Measurements from ENCODE around the gene KRTAP5-10.

Gene KRTAP5-10, protein sequence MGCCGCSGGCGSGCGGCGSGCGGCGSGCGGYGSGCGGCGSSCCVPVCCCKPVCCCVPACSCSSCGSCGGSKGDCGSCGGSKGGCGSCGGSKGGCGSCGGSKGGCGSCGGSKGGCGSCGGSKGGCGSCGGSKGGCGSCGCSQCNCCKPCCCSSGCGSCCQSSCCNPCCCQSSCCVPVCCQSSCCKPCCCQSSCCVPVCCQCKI

DNA sequence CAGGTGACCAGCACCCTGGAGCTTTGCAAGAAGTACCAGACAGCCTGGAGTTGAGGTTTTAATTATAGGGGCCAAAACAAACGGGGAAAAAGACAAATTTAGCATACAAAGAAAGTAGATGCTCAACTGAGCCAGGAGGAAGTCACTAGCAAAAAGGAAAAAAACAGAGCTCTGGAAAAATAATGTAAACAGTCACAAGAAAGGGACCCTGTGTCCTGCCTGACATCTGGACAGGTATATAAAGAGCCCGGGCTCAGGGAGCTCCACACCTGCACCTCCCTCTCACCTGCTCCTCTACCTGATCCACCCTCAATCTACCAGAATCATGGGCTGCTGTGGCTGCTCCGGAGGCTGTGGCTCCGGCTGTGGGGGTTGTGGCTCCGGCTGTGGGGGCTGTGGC lies at the start of gene KRTAP5-10:
Gene KRTAP5-10, plus strand, starts transcription at position 301 of the 400 bp plus-strand sequence. Its CDS starts 25 bp downstream, at position 326.
- Histone ChIP-seq H3K27me3 (ENCODE audit: control insufficient read depth, insufficient read depth, low read length) (no peaks in the 10 kb centered on the region), H3K4me1 (no peaks in the 10 kb centered on the region), H3K9me3 (ENCODE audit: control insufficient read depth, low read length) (no peaks in the 10 kb centered on the region), H3K4me2 (ENCODE audit: low read length) (no peak within 1 kb of the TSS), H3K79me2 (no peaks in the 10 kb centered on the region), H3K9ac (no peak within 1 kb of the TSS), H3K4me3 (ENCODE audit: low read depth, low read length) (no peak within 1 kb of the TSS), H3K27ac (peak within 1 kb of the TSS; percentile 2), H2AFZ (peak within 1 kb of the TSS; percentile 38), H3K36me3 (ENCODE audit: control insufficient read depth, insufficient read depth, low read length) (no peaks in the 10 kb centered on the region)
- TF ChIP-seq, protein P1, sequence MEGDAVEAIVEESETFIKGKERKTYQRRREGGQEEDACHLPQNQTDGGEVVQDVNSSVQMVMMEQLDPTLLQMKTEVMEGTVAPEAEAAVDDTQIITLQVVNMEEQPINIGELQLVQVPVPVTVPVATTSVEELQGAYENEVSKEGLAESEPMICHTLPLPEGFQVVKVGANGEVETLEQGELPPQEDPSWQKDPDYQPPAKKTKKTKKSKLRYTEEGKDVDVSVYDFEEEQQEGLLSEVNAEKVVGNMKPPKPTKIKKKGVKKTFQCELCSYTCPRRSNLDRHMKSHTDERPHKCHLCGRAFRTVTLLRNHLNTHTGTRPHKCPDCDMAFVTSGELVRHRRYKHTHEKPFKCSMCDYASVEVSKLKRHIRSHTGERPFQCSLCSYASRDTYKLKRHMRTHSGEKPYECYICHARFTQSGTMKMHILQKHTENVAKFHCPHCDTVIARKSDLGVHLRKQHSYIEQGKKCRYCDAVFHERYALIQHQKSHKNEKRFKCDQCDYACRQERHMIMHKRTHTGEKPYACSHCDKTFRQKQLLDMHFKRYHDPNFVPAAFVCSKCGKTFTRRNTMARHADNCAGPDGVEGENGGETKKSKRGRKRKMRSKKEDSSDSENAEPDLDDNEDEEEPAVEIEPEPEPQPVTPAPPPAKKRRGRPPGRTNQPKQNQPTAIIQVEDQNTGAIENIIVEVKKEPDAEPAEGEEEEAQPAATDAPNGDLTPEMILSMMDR (IDR thresholded peaks at IDR 0.05): no peak

DNA sequence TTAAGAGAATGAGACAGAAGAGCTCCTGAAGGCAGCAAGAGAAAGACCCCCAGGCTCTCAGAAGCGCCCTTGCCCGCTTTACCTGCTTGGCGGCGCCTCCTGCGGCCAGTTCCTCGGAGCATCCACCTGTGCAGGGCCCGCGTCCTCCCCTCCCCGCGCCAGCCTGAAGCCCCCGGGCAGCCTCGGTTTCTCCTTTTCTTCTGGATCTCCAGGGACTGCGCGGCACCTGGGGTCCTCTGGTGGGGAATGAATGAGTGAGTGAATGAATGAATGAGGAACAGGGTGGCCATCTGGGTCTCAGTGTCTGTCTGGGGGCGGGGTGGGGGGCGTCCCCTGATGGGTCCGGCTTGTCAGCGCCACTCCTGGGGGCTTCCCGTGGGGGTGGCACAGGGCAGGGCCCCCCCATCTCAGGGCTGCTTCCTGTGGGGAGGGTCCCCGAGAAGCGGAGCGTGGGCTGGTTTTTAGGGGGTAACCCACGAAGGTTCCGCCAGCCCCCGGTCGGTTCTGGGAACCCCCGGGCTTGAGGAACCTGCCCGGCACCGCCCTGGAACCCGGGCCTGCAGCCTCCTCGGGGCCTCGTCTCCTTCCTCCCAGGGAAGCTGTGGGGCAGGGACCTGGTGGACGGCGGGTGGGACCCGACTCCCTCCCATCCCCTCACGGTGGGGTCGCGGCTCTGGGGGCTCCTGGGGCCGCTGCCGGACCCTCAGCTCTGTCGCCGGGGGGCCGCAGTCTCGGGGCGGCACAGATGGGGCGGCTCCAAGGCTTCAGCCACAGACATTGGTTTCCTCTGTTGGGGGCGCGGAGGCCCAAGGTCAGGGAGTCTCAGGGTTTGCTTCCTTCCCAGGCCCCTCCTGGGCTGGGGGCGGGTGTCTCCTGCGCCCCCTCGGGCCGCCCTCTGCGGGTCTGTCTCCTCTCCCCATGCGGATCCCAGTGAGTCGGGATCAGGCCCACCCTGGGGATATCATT lies 46.6 kb upstream of the KRTAP5-10 start:
- Histone ChIP-seq H3K79me2 (no peaks in the 10 kb centered on the region), H3K4me1 (no peaks in the 10 kb centered on the region), H3K27ac (no peak overlapping the region), H2AFZ (no peak overlapping the region), H3K36me3 (ENCODE audit: control insufficient read depth, insufficient read depth, low read length) (no peaks in the 10 kb centered on the region), H3K27me3 (ENCODE audit: control insufficient read depth, insufficient read depth, low read length) (no peaks in the 10 kb centered on the region), H3K9ac (no peak overlapping the region), H3K4me3 (ENCODE audit: low read depth, low read length) (no peak overlapping the region), H3K9me3 (ENCODE audit: control insufficient read depth, low read length) (no peaks in the 10 kb centered on the region), H3K4me2 (ENCODE audit: low read length) (no peak overlapping the region)
- TF ChIP-seq, protein P1 (IDR thresholded peaks at IDR 0.05): no peak

DNA sequence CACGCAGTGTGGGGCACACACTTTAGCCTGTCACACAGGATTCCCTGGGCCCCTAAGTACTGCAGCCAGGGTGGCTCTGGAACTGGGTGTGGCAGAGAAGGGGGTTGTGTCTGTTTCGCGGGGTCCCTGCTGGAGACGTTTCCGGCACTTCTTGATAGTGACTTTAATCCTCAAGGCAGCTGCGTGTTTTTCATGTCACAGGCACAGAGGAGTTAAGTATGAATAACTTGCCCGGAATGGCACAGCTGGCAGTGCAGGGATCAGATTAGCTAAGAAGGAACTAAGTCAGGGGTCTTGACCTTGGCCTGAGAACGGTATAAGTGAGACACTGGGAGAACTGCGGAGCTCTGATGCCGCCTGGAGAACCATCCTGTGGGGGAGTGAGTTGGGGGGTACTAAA lies 45.8 kb upstream of the KRTAP5-10 start:
- Histone ChIP-seq H3K79me2 (no peaks in the 10 kb centered on the region), H3K27me3 (ENCODE audit: control insufficient read depth, insufficient read depth, low read length) (no peaks in the 10 kb centered on the region), H3K4me1 (no peaks in the 10 kb centered on the region), H3K9ac (no peak overlapping the region), H3K36me3 (ENCODE audit: control insufficient read depth, insufficient read depth, low read length) (no peaks in the 10 kb centered on the region), H3K4me2 (ENCODE audit: low read length) (no peak overlapping the region), H3K27ac (no peak overlapping the region), H2AFZ (no peak overlapping the region), H3K4me3 (ENCODE audit: low read depth, low read length) (no peak overlapping the region), H3K9me3 (ENCODE audit: control insufficient read depth, low read length) (no peaks in the 10 kb centered on the region)
- TF ChIP-seq, protein P1 (IDR thresholded peaks at IDR 0.05): no peak

DNA sequence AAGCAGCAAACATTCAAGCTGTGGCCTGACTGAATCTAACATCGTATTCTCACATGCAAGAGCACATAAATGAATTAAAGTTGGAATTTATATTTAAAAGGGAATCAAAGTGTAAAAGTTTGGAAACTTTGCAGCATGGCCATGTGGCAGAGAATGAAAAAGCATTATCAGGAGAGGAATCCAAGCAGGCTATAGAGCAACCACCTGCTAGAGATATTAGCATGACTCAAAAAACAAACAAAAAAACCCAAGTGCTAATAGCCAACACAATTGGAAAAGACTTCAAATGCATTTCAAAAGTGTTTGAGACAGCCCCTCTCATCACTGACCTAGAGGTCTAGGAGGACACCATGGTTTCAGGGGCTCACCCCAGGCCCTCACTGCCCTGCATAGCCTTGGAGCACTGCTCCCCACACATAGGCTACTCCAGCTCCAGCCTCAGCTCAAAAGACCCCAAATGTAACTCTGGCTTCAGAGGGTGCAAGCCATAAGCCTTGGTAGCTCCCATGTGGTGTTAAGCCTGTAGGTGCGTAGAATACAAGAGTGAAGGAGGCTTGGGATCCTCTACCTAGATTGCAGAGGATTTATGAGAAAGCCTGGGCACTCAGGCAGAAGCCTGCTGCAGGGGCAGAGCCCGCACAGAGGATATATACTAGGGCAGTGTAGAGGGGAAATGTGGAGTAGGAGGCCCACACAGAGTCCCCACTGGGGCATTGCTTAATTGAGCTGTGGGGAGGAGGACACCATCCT lies 40.0 kb upstream of the KRTAP5-10 start:
- no peaks in the 10 kb centered on the region for H3K36me3 ChIP-seq (ENCODE audit: control insufficient read depth, insufficient read depth, low read length)
- H3K4me3 ChIP-seq (ENCODE audit: low read depth, low read length): no peak overlapping the region
- no peaks in the 10 kb centered on the region for H3K79me2 ChIP-seq
- no peaks in the 10 kb centered on the region for H3K4me1 ChIP-seq
- no peak overlapping the region for H2AFZ ChIP-seq
- no peaks in the 10 kb centered on the region for H3K9me3 ChIP-seq (ENCODE audit: control insufficient read depth, low read length)
- no peak overlapping the region for H3K27ac ChIP-seq
- no peak overlapping the region for H3K4me2 ChIP-seq (ENCODE audit: low read length)
- no peak overlapping the region for H3K9ac ChIP-seq
- TF ChIP-seq, protein P1 (IDR thresholded peaks at IDR 0.05): no peak
- no peaks in the 10 kb centered on the region for H3K27me3 ChIP-seq (ENCODE audit: control insufficient read depth, insufficient read depth, low read length)
